Mucosa of gallbladder (tissue), 1 donor: ENCODE results near the gene PPP2R5A. TPM values are rescaled to one million over a fixed set of nuclear protein-coding genes. Genes with fewer than 3 reads are reported as not detected.
"Not testable (repeated sequence)": the region's sequence is repeated elsewhere in the genome, so short reads cannot be mapped to it uniquely, and the experiment has no call there.

Source experiments
- DNase-seq: peaks from one replicate; pipeline ENCODE4 v3.0.0-alpha.2; 2020; ENCODE audit warnings: low spot score
- total RNA-seq: library from RNA; stranded (reverse); gene quantifications from one replicate; pipeline ENCODE4 v1.2.1, GENCODE V29; 2021
- donor health status: DM: no; HTN: no; CAD: no.

PPP2R5A gene
- total RNA-seq, 1 donor from 2014 or later = 53.3 TPM

GRCh38 chr1:212267460-212267859, 17.8 kb upstream of the PPP2R5A start:
- DNase-seq = no peak

GRCh38 chr1:212269306-212269705, 15.9 kb upstream of the PPP2R5A start:
- no peak for DNase-seq

- no peak for DNase-seq
Observed at GRCh38 chr1:212270564-212270963, 14.6 kb upstream of the PPP2R5A start.

GRCh38 chr1:212271234-212271633, 14.0 kb upstream of the PPP2R5A start:
- no peak for DNase-seq

GRCh38 chr1:212271823-212272485, 13.3 kb upstream of the PPP2R5A start:
- no peak for DNase-seq

GRCh38 chr1:212281590-212281989, 3.6 kb upstream of the PPP2R5A start:
- DNase-seq = no peak

- DNase-seq = no peak
Observed at GRCh38 chr1:212283741-212284140, 1.5 kb upstream of the PPP2R5A start.

GRCh38 chr1:212284332-212284743, 872 bp upstream of the PPP2R5A start:
- no peak for DNase-seq

GRCh38 chr1:212285685-212286555, 710 bp downstream of the PPP2R5A start:
- peak; percentile 58 for DNase-seq

- DNase-seq = no peak
Observed at GRCh38 chr1:212286556-212287131, 1.4 kb downstream of the PPP2R5A start.

- DNase-seq = no peak
Observed at GRCh38 chr1:212287261-212287895, 2.2 kb downstream of the PPP2R5A start.

GRCh38 chr1:212287995-212288394, 2.8 kb downstream of the PPP2R5A start:
- not testable (repeated sequence) for DNase-seq

- DNase-seq = no peak
Observed at GRCh38 chr1:212288615-212289014, 3.4 kb downstream of the PPP2R5A start.

GRCh38 chr1:212289262-212290077, 4.3 kb downstream of the PPP2R5A start:
- DNase-seq = no peak

- no peak for DNase-seq
Observed at GRCh38 chr1:212290608-212291007, 5.4 kb downstream of the PPP2R5A start.

GRCh38 chr1:212291505-212292134, 6.4 kb downstream of the PPP2R5A start:
- no peak for DNase-seq

- DNase-seq = no peak
Observed at GRCh38 chr1:212292250-212293105, 7.3 kb downstream of the PPP2R5A start.

- no peak for DNase-seq
Observed at GRCh38 chr1:212293579-212293978, 8.4 kb downstream of the PPP2R5A start.

GRCh38 chr1:212294983-212295382, 9.8 kb downstream of the PPP2R5A start:
- no peak for DNase-seq

- DNase-seq = no peak
Observed at GRCh38 chr1:212295579-212295978, 10.4 kb downstream of the PPP2R5A start.
